HG03432 (cell line): ENCODE data around the gene FFAR2.

Experiments
- ATAC-seq: cut with Tn5 transposase; IDR thresholded peaks from one replicate; pipeline ENCODE4 v1.9.1; 2021; ENCODE audit warnings: mild to moderate bottlenecking, moderate library complexity; ENCODE audit not compliant: unreplicated experiment

The FFAR2 gene

DNA sequence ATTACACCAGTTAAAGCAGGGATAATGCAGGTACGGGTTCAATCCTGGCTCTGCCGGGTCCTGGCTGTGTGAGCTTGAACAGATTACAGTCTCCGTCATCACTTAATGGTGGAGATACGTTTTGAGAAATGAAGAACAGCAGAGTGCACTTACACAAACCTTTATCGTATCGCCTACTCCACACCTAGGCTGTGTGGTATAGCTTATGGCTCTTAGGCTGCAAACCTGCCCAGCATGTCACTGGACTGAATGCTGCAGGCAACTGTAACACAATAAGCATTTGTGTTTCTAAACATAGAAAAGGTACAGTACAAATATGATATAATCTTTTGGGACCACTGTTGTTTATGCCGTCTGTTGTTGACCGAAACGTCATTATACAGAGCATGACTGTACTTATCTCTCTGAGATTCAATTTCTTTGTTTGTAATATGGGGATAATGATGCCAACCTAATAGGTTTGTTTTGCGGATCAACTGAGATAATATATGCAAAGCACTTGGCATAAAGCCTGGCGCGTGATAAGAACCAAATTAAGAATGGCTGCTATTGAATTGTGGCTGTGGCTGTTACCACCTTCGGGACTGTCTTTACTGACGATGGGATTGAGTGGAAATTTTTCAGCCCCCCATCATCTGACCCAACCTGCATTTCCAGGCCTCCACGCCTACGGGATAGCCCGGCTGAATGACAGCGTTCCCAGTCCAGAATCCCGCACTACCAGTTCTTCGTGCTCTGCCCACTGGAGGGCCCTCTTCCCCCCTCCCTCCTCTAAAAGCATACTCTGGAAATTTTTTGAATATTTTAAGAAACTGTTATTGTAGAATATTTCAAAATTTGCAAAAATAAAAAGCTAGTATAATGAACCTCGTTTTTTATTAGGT, 31.0 kb downstream of the FFAR2 start:
- ATAC-seq: no peak

DNA sequence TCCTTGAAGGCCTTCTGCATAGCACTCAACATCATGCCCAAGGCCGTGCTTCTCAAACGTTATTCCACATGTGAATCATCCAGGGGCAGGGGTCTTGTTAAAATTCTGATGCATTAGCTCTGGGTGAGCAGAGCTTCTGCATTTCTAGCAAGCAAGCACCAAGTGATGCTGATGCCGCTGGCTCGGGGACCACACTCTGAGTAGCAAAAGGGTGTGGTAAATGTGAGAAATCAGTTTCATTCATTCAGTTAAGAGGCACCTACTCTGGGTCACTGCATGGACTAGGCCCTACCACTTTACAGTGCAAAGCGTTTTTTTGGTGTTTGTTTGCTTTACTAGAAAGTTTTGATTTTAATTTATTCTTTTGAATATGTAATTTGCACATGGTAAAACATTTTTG, 35.0 kb downstream of the FFAR2 start:
- ATAC-seq: no peak

DNA sequence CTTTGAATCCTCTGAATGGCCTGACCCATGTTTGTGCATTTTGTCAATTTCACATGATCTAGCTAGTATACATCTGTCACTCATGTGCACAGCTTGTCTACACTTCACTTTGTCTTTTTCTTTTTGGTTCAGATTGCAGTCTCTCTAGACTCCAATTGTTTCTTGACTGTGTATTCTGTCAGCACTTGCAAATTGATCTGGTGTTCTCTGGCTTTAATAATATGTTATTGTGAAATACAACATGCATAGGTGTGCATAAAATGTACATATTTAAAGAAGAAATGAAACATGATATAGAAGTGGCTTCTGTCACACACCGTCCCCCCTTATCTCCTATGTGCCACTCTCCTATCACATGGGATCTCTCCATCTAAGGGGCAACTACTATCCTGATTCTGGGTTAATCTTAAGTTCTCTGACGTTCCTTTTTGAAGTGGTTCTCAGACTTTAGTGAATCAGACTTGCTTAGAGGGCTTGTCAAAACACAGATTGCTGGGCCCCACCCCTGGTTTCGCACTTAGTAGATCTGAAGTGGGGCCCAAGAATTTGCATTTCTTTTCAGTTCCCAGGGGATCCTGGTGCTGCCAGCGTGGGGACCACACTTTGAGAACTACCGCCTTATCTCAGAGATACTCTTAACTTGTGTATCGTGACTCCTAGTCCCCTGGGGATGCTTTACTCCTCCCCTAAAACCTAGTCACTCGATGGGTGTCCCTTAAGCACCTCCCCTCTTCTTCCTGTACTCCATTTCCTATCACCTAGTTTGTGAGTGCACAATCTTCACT, 36.4 kb downstream of the FFAR2 start:
- no peak for ATAC-seq

DNA sequence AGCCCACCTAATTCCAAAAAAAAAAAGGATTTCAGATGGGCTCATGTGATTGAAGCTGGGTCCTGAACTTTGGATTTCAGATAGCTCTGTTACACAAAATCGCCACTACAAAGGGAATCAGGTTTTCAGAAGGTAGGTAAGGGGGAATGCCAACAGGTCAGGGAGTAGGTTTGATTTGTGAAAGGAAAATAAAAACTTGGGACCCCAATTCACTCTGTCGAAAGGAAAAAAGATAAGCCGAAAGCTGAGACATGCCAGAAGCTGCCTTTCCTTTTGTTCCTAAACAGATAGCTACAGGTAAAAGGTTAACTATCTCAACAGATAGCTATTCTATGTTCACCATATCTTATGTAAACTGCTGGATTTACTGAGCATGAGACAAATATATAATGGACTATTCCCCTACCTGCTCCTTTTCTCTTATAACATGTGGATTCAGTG, 38.2 kb downstream of the FFAR2 start:
- no peak for ATAC-seq

DNA sequence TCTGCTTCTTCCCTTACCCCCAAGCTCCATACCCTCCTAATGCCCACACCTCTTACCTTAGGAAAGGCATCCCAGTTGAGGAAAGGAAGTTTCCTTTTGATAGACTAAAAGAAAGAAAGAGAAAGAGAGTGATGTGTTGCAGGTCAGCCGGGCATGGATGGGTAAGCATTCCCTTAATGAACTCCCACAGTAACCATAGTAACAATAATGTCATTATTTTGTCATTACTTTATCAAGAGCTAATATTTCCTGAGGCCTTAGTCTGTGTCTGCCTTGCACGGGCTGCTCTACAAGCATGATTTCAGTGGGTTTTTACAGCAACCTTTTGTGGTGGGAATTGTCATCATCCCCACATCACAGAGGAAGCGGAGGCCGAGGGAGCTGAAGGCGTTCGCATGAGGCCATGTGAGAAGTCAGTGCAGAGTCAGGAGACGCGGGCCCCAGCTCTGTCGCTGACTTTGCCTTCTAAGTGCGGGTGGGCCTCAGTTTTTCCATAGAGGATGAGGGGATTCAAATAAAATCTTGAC, 39.7 kb downstream of the FFAR2 start:
- ATAC-seq: no peak

DNA sequence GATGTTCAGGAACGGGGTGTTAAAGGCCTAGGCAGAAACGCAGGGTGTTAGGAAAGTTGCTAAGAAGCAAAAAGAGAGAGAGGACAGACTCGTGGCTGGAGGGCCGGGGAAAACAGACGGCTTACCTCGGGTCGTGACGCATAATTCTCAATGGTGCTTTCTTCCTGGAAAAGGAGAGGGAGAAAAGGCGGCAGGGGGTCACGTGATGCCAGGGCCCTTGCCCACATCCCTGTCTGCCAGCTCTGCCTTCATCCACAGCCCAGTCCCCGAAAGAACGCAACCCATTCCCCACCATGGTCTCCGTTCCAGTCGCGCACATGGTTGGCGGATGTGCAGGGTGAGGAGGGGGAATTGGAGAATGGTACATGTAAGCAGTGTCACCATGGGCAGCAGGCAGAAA, 40.6 kb downstream of the FFAR2 start:
- ATAC-seq: no peak

DNA sequence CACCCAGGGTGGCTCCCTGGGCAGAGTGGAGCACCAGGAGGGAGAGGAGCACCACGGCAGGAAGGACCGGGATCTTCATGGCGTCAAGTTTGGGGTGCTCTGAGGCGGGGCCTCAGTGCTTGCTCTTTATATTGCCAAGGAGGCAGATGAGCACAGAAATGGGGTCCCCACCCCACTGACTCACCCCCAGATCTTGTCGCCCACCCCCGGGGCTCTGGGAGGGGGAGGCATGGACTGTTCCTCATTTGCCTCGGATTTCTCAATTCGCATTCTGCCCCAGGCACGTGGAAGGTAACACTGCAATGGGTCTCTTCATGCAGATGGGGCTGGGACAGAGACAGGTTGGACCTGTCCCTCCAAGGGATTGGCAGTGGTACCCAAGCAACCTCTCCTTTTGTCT, 42.3 kb downstream of the FFAR2 start, which contains the start of gene KRTDAP:
Gene KRTDAP, minus strand, starts transcription at position 101 of the 400 bp plus-strand sequence. Its CDS starts 22 bp downstream, at position 79.
- ATAC-seq: no peak

DNA sequence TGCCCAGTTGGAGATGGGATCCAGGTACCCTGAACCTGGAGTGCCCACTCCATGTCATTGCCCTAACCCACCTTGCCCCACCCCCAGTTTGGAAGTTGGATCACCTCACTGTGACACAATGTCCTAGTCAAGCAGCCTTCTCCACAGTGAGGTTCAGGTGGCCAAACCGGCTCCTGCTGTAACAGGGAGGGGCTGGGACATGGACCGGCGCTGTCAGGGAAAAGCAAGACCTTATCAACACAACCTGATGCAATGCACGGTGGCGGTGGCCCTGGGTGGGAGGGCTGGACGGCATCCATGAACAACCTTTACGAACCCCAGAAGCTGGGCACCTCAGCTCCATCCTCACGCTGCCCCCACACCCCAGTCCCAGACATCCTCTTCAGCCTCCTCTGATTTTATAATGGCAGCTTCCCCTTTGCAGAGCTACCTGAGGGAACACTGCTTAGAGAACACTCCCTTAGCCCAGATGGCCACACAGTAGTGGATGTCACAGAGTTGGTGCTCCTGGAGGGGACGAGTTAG, 43.8 kb downstream of the FFAR2 start:
- ATAC-seq: no peak

DNA sequence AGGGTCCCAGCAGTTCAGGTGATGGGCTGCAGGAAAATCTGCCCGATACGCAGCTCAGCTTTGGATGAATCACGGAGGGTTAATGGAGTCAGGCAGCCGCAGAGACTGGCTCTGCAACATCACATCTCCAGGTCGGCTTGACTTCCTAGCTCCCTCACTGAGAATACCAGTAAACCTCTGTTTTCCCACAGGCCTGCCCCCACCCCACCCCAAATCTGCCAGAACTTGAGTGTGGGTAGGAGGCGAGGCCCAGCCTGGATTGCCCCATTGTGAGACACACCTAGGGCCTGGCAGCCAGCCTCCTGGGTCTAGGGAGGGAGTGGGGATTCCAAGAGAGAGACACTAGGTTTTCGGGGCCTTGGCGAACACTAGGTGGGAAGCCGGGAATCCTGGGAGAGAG, 45.9 kb downstream of the FFAR2 start:
- no peak for ATAC-seq

DNA sequence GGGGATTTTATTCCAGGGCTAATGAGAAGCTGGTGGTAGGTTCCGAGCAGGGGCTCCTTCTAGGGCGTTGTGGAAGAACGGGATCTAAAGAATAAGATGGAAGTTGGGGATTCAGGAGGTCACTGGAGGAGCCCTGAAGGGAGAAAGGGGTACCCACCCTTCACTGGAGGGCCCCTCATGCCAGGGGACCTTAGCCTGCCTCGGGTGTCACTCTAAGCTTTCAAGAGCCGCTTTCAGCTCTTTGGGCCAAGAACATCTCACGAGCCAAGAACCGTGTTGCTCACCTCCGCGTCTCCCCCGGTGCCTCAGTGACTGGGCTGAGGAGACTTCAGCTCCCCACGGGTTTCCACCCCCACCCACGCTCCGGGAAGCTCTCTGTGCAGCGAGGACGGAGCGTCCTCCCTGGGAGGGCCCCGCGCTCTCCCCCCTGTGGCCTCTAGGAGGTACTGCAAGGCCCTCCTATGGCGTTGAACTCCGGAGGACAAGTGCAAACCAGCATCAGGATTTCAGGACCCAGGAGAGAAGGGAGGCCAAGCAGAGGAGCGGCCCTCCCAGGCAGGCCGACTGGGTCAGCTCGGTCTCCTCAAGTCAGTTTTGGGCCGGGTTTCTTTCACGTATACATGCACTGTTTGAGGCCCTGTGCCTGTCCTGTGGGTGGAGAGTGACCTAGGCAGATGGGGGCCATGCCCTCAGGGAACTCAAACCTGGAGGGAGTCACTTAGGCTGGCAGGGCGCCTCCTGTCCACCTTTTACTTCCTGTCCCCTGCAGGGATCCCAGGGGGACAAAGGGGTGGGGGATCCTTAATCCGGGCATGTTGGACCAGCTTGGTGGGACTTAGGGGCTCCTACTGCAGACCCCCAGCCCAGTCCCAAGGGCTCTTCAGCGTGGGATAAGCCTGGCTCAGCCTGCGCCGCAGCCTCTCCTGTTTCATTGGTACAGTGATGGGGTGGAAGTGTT, 47.3 kb downstream of the FFAR2 start:
- ATAC-seq: no peak

DNA sequence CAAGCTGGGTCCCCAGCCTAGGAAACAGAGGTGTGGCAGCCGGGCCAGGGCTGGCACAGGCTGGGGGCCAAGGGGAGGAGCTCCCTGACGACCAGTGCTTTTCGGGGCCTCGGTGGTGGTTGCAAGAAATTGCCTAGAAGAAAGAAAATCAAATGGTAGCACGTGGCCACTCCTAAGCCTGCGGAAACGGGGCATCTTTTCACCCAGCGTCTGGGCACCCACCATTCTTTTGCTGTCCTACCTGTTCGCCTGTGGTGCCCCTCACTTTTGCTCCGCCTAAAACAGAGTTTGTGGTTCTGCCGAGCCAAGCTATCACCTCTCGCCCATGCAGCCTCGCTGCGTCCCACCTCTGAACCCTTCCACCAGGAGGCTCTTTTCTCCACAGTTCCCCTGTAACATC, 49.3 kb downstream of the FFAR2 start:
- ATAC-seq: no peak

DNA sequence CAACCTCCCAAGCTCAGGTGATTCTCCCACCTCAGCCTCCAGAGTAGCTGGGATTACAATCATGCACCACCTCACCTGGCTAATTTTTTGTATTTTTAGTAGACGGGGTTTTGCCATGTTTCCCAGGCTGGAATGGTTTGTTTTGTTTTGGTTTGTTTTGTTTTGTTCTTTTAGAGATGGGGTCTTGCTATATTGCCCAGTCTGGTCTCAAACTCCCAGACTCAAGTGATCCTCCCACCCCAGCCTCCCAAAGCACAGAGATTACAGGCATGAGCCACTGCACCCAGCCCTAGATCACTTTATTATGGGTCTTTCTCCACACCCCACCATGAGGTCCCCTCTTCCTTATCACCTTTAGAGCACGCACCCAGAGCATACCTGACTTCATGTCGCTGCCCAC, 50.2 kb downstream of the FFAR2 start:
- ATAC-seq: no peak

DNA sequence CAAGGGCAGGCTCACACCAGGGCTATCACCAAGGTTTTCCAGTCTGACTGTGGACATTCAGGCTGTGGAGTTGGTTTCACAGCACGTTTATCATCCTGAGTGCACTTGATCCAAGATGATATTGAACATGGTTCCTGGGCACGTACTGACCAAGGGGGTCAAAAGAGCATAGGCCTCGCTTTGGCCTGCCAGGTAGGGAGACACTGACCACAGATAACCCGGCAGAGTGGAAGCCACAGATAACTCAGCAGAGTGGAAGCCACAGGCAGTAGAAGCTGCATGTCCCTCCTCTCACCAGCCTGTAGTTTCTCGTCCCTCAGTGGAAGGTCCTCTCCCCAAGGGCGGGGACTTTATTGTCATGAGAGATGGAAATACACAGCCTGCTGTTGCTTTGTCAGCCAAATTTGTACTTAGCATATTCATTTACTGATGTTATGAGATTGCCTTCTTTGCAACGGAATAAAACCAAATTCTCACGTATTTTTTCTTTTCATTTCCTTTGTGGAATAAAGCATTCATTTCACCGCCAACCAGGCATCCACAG, 51.0 kb downstream of the FFAR2 start:
- ATAC-seq: no peak

DNA sequence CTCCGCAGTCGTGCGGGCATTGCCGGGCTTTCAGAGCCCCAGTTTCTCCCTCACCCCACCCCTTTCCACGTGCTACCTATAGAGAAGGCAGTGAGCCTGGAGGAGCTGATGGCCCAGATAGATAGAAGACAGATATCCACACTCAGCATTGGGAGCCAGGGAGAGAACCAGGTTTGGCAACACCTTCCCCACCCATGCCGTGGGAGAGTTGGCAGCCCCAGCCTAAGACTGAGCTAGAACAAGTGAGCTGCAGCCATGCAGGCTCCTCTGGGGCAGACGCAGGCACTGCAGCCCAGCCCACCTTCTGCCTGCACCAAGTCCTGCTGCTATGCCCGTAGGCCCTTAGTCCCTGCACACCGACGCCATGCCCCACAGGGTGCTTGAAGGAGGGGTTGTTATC, 52.6 kb downstream of the FFAR2 start:
- ATAC-seq: no peak
